GM21576 (cell line): Measurements from ENCODE around the gene SKIC2.
"Not testable (repeated sequence)": the region's sequence is repeated elsewhere in the genome, so short reads cannot be mapped to it uniquely, and the experiment has no call there.

Experiments used
- ATAC-seq: cut with Tn5 transposase; IDR thresholded peaks from one replicate; pipeline ENCODE4 v1.9.1; 2021; ENCODE audit warnings: mild to moderate bottlenecking, moderate library complexity; ENCODE audit not compliant: unreplicated experiment

The SKIC2 gene

GRCh38 chr6:31968791-31969711 is 10.1 kb downstream of the SKIC2 start:
- no peak for ATAC-seq

DNA sequence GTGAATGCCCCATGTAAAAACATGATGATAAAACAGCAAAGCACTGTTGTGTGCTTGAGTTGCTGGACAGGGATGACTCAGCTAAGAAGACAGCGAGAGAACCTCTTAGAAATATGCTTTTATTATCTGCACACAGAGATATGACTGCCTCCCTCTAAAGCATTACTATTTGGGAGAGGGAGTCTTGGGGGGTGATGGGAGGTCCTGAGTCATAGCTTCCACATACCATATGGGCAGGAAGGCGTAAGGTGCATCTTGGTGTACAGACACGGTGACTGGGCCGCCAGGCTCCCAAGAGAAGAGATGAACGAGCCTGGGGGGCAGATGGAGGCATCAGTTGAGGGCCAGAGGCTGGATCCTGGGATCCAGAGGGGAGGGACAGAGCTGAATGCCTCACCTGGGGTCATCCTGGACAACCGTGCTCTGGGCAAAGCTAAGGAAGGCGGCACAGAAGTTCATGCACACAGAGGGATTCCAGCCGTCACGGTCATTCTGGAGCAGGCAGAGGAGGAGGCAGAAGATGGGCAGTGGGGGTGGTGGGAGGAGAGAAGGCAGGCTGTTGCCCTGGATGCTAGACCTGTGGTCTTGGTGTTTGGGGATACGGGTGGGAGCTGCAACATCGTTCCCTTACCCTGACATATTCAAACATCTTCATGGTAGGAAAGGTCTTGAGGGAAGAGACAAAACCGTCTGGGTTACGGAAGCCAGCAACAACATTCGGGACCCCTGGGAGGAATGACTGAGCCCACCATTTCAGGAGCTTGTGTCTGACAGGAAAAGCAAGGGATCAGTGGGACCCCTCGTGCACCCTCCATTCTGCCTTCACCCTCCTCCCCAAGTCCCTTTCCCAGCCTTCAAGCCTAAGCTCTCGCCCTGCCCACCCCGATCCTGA is 11.0 kb downstream of the SKIC2 start:
- no peak for ATAC-seq

GRCh38 chr6:31970604-31971271 is 11.8 kb downstream of the SKIC2 start:
- no peak for ATAC-seq

- ATAC-seq, result no peak
Observed at GRCh38 chr6:31971279-31971992, 12.5 kb downstream of the SKIC2 start.

GRCh38 chr6:31971993-31972708 is 13.2 kb downstream of the SKIC2 start, which contains the start of gene DXO:
Gene DXO (minus strand): TSS chr6:31972138. CDS start chr6:31971675, 463 bp downstream.
- ATAC-seq, result peak; percentile 75

GRCh38 chr6:31972709-31973350 is 13.9 kb downstream of the SKIC2 start:
- no peak for ATAC-seq

DNA sequence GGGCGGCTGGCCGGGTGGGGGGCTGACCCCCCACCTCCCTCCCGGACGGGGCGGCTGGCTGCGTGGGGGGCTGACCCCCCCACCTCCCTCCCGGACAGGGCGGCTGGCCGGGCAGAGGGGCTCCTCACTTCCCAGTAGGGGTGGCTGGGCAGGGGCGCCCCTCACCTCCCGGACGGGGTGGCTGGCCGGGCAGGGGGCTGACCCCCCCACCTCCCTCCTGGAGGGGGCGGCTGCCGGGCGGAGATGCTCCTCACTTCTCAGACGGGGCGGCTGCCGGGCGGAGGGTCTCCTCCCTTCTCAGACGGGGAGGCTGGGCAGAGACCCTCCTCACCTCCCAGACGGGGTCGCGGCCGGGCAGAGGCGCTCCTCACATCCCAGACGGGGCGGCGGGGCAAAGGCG is 17.1 kb downstream of the SKIC2 start:
- not testable (repeated sequence) for ATAC-seq

DNA sequence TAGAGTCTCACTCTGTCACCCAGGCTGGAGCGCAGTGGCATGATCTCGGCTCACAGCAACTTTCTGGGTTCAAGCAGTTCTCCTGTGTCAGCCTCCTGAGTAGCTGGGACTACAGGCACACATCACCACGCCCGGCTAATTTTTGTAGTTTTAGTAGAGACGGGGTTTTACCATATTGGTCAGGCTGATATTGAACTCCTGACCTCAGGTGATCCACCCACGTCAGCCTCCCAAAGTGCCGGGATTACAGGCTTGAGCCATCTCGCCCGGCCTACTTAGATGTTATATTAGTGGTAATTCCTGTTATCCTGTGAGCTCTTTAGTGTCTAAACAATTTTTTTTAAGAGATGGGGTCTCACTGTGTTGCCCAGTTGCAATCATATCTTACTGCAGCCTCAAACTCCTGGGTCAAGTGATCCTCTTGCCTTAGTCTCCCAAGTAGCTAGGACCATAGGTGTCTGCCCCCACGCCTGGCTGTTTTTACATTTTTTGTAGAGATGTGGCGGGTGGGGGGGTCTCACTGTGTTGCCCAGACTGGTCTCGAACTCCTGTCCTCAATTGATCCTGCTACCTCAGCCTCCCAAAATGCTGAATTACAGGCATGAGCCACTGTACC is 18.9 kb downstream of the SKIC2 start:
- ATAC-seq, result no peak

- ATAC-seq, result no peak
Observed at GRCh38 chr6:31978831-31979230, 19.9 kb downstream of the SKIC2 start.

- no peak for ATAC-seq
Observed at GRCh38 chr6:31979238-31979898, 20.4 kb downstream of the SKIC2 start.

- ATAC-seq, result not testable (repeated sequence)
Observed at GRCh38 chr6:31980195-31980876, 21.4 kb downstream of the SKIC2 start.

DNA sequence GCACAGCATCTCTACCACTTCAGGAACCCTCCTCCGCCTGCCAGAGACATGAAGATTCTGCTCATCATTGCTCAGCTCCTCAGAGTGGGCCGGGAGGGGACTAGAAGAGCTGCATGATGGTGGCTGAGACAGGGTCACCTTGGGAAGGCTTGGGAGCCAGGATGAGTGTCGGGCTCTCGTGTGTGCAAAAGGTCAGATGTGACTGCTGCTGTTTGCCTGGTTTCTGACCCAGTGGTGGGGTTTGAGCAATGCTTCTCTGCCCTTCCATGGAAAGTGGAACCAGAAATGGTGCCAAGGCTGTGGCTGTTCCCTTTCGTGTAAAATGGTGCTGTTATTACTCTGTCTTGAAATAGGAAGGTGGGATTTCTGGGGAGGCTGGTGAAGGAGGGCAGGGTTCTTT is 22.0 kb downstream of the SKIC2 start:
- ATAC-seq, result not testable (repeated sequence)

DNA sequence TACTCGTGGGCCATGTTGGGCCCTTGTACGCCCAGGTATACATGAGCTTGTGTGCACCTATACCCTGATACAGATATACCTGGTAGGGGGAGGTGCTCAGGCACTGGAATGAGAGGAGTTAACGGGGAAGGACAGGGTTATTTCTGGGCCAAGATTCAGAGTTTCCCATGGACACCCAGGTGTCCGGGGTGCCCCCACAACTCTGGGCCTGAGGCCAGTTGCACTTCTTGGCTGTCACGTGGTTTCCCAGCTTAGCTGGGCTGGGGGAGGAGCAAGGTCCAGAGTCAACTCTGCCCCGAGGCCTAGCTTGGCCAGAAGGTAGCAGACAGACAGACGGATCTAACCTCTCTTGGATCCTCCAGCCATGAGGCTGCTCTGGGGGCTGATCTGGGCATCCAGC is 22.8 kb downstream of the SKIC2 start, which contains the start of gene C4A:
Gene C4A, plus strand, starts transcription at position 314 of the 400 bp plus-strand sequence. Its CDS starts 51 bp downstream, at position 365.
- not testable (repeated sequence) for ATAC-seq

GRCh38 chr6:31989363-31989762 is 30.4 kb downstream of the SKIC2 start:
- not testable (repeated sequence) for ATAC-seq

DNA sequence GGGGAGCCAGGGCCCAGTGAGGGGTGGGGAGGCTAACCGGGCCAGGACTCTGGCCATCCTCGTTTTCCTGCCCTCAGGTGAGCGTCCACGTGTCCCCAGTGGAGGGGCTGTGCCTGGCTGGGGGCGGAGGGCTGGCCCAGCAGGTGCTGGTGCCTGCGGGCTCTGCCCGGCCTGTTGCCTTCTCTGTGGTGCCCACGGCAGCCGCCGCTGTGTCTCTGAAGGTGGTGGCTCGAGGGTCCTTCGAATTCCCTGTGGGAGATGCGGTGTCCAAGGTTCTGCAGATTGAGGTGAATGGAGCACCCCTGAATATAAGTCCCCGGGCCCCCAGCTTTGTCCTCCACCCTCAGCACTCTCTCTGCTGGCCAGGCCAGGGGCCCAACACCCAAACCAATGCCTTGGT is 35.4 kb downstream of the SKIC2 start:
- not testable (repeated sequence) for ATAC-seq

DNA sequence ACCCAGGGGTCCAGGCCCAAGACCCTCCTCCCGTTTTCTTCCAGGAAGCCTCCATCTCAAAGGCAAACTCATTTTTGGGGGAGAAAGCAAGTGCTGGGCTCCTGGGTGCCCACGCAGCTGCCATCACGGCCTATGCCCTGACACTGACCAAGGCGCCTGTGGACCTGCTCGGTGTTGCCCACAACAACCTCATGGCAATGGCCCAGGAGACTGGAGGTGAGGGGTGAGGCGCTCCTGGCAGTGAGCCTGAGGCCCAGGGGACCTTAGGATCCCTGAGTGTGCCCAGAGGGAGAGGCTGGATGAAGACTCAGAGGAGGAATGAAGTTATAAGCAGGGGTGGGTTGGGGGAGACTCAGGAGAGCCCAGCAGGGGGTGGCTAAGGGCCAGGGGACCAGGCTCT is 37.4 kb downstream of the SKIC2 start:
- ATAC-seq, result not testable (repeated sequence)

DNA sequence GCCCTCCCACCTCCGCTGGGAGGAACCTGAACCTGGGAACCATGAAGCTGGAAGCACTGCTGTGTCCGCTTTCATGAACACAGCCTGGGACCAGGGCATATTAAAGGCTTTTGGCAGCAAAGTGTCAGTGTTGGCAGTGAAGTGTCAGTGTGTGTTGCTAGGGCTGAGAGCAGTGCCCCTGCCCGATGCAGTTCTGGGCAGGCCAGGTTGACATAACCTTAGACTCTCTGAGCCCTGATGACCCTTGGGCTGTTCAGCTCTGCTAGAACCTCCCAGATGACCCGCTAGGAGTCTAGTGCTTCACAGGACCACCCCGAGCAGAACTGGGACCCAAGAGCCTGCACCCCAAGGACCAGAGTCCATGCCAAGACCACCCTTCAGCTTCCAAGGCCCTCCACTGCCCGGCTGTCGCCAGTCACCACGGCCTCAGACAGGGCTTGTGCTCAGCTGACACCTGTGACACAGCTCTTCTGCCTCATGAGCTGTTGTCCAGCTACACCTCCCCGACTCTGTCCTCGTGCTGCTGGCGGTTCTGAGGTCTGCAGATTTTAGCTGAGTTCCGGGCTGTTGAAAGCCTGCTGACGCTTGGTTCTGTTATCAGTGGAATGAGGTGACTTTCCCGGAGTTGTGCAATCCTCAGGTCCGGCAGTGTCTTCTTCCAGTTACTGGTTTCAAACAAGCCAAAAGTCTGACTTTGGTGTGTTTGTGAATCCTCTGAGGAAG is 43.7 kb downstream of the SKIC2 start:
- ATAC-seq, result not testable (repeated sequence)
